Endothelial cell of umbilical vein (primary cell): ENCODE data around the gene LIMCH1. TPM values are rescaled to one million over a fixed set of nuclear protein-coding genes. Genes with fewer than 3 reads are reported as not detected.

Experiments
- BruUV-seq: library from RNA; stranded (reverse); fragments of 400-500 nt; replicated peaks from 2 replicates; lab custom pipeline; 2021; lab: Mats Ljungman, UMichigan
- CTCF ChIA-PET: fragments of 300-600, 350-600 bp; sonication (Branson Sonifier 250); formaldehyde crosslinking; loops from one replicate; lab custom pipeline; 2021; ENCODE audit warnings: antibody characterized with exemption, inconsistent platforms; lab: Charles Lee
- POLR2A ChIA-PET: fragments of 300-600, 350-600 bp; sonication (Branson Sonifier 250); formaldehyde crosslinking; loops from one replicate; lab custom pipeline; 2021; ENCODE audit warnings: antibody characterized with exemption, inconsistent platforms; lab: Charles Lee
- DNase-seq: peaks from one replicate; pipeline ENCODE4 v3.0.0-alpha.2; 2011; ENCODE audit warnings: low read depth, low spot score
- FAIRE-seq: peaks from 2 replicates; lab custom pipeline; 2011; peaks lifted over from hg19 to GRCh38; lab: Jason Lieb, UNC
- H2AFZ ChIP-seq: 2 replicates; pipeline ENCODE4 v1.6.0; 2012; ENCODE audit warnings: low read depth, low read length, control low read depth, inconsistent platforms
- H3K27ac ChIP-seq: 2 replicates; pipeline ENCODE4 v1.5.1; 2011; ENCODE audit warnings: low read depth, mild to moderate bottlenecking, control low read depth, low read length, moderate library complexity; ENCODE audit not compliant: insufficient read depth
- H3K27me3 ChIP-seq, 2 experiments: 2 replicates each; pipeline versions ENCODE4 v1.6.0 to v1.6.1; 2011; ENCODE audit warnings: low read length in 2 of 2, mixed read lengths in 1 of 2; ENCODE audit not compliant: control insufficient read depth in 2 of 2, insufficient read depth in 2 of 2
- H3K36me3 ChIP-seq, 2 experiments: 2 replicates in 1 of 2; 3 replicates in 1 of 2; pipeline ENCODE4 v1.5.1; 2011; ENCODE audit warnings: low read length in 2 of 2, mild to moderate bottlenecking in 1 of 2, moderate library complexity in 1 of 2; ENCODE audit not compliant: control insufficient read depth in 2 of 2, insufficient read depth in 2 of 2; ENCODE audit errors: extremely low read depth in 1 of 2
- H3K4me1 ChIP-seq: 3 replicates; pipeline ENCODE4 v1.5.1; 2011; ENCODE audit warnings: mild to moderate bottlenecking, low read length; ENCODE audit not compliant: control insufficient read depth, insufficient read depth; ENCODE audit errors: extremely low read depth
- H3K4me2 ChIP-seq: 2 replicates; pipeline ENCODE4 v1.6.1; 2011; ENCODE audit warnings: low read length, control low read depth, mixed read lengths; ENCODE audit not compliant: insufficient read depth
- H3K4me3 ChIP-seq, 3 experiments: fragments of 200-600 bp in 1 of 3; sonication (generic), shearing (Covaris generic) in 1 of 3; replicated peaks in 1 of 3; 2 replicates each; pipeline ENCODE4 v1.5.1; 2011 to 2016; ENCODE audit warnings: control low read depth in 3 of 3, low read length in 3 of 3, mild to moderate bottlenecking in 2 of 3, inconsistent platforms in 1 of 3, low read depth in 1 of 3, moderate library complexity in 1 of 3; ENCODE audit not compliant: insufficient read depth in 1 of 3
- H3K79me2 ChIP-seq: 2 replicates; pipeline ENCODE4 v1.6.0; 2012; ENCODE audit warnings: low read length, inconsistent platforms; ENCODE audit not compliant: control insufficient read depth, insufficient read depth
- H3K9ac ChIP-seq: replicated peaks from 2 replicates; pipeline ENCODE3; 2011; ENCODE audit warnings: low read length, control low read depth; ENCODE audit not compliant: insufficient read depth; ENCODE audit errors: extremely low read depth
- H3K9me1 ChIP-seq: replicated peaks from 3 replicates; pipeline ENCODE4 v1.6.0; 2011; ENCODE audit warnings: mild to moderate bottlenecking, low read length; ENCODE audit not compliant: control insufficient read depth, insufficient read depth; ENCODE audit errors: extremely low read depth
- H3K9me3 ChIP-seq: replicated peaks from 2 replicates; pipeline ENCODE4 v1.5.1; 2012; ENCODE audit warnings: low read length, inconsistent platforms; ENCODE audit not compliant: control insufficient read depth, insufficient read depth
- H4K20me1 ChIP-seq: replicated peaks from 2 replicates; pipeline ENCODE3; 2011; ENCODE audit warnings: mild to moderate bottlenecking, low read length; ENCODE audit not compliant: control insufficient read depth, insufficient read depth; ENCODE audit errors: extremely low read depth
- CTCF ChIP-seq, 2 donors: IDR thresholded peaks; 1 replicate in 1 of 2; 2 replicates in 1 of 2; pipeline ENCODE4 v1.5.1; 2011; ENCODE audit warnings: low read length in 2 of 2, mild to moderate bottlenecking in 2 of 2, moderate library complexity in 2 of 2, control low read depth in 1 of 2, inconsistent platforms in 1 of 2, low read depth in 1 of 2; ENCODE audit not compliant: insufficient read depth in 1 of 2; ENCODE audit errors: extremely low read depth in 1 of 2
- FOS ChIP-seq: IDR thresholded peaks from 2 replicates; pipeline ENCODE4 v1.6.1; 2011; ENCODE audit warnings: mild to moderate bottlenecking, low read length, moderate library complexity, borderline replicate concordance; ENCODE audit not compliant: insufficient read depth
- GATA2 ChIP-seq: IDR thresholded peaks from 2 replicates; pipeline ENCODE4 v1.7.0; 2011; ENCODE audit warnings: low read depth, mild to moderate bottlenecking, moderate library complexity, mixed read lengths, low read length; ENCODE audit not compliant: insufficient read length, insufficient read depth
- JUN ChIP-seq: IDR thresholded peaks from 2 replicates; pipeline ENCODE4 v1.6.1; 2011; ENCODE audit warnings: borderline replicate concordance, low read depth; ENCODE audit not compliant: insufficient read length, insufficient read depth
- dilution Hi-C: fragments of 300-500 bp; cut with MboI; formaldehyde crosslinking; loops from one replicate; pipeline ENCODE4 v1.15.0; 2019; ENCODE audit warnings: low sequenced_read_pairs; ENCODE audit not compliant: extremely low pct_ligation_motif_present
- intact Hi-C: fragments of 100-400 bp; cut with micrococcal nuclease; formaldehyde crosslinking; loops from one replicate; pipeline ENCODE4 v1.10.0; 2022
- polyA plus RNA-seq, 4 experiments: library from polyadenylated mRNA; depleted of rRNA in 3 of 4; stranded (reverse) in 3 of 4; unstranded in 1 of 4; fragments of >200 nt; gene quantifications; 2 replicates each; pipeline versions ENCODE4 v1.2.1 to v1.2.3, GENCODE V29; 2011 to 2012; ENCODE audit warnings: missing spikeins in 1 of 4
- total RNA-seq: library from RNA; stranded (reverse); gene quantifications from 2 replicates; pipeline ENCODE4 v1.2.3, GENCODE V29; 2021

The LIMCH1 gene
- total and polyA plus RNA-seq, 2 donors (not counting 3 experiments of a cell fraction or from before 2014, with no cell fraction given), result 14.3 to 32.8 TPM

- ChIA-PET POLR2A (no interaction called here), CTCF (interaction anchor here (0.9 kb wide), 2 partner anchors 8 to 236 kb away, joined by 3 read pairs; no protein-coding TSS in a partner anchor)
- H3K36me3 ChIP-seq, result no peaks in the 10 kb centered on the region
- H3K4me1 ChIP-seq, result peaks cover 16% of the 10 kb centered on the region
- H4K20me1 ChIP-seq, result no peaks in the 10 kb centered on the region
- BruUV-seq, result no TSS peak
- peak overlapping the region; percentile 40 for H3K27ac ChIP-seq
- no peak overlapping the region for H3K4me3 ChIP-seq
- dilution Hi-C loops (no loop called here), intact Hi-C loops (loop anchor here (2.0 to 5.0 kb wide), 2 partner anchors 48 to 66 kb away; no protein-coding TSS in a partner anchor)
- H3K27me3 ChIP-seq, result peaks cover 0 to 3% of the 10 kb centered on the region in 2 experiments
- H3K79me2 ChIP-seq, result no peaks in the 10 kb centered on the region
- H3K4me2 ChIP-seq, result peak overlapping the region; percentile 33
- H3K9ac ChIP-seq, result peak overlapping the region; percentile 47
- no peaks in the 10 kb centered on the region for H3K9me1 ChIP-seq
- peak; percentile 93 for DNase-seq
- no peaks in the 10 kb centered on the region for H3K9me3 ChIP-seq
- FAIRE-seq, result peak; percentile 55
- no peak for TF ChIP-seq CTCF (IDR thresholded peaks at IDR 0.05; ENCODE audit: extremely low read depth in 1 of 2, insufficient read depth in 1 of 2, low read depth in 1 of 2, low read length in 2 of 2)
- TF ChIP-seq FOS, result peak; percentile 40
- peak; percentile 55 for TF ChIP-seq JUN
- peak; percentile 9 for TF ChIP-seq GATA2
- no peak overlapping the region for H2AFZ ChIP-seq
Measured at GRCh38 chr4:41600243-41600912, 62.4 kb downstream of the LIMCH1 start.
